Measurements from ENCODE around the gene PISD.

Gene PISD

GRCh38 chr22:31647523-31648320 is 14.3 kb downstream of the PISD start:
- no peaks in the 10 kb centered on the region for H3K27me3 ChIP-seq (ENCODE audit: insufficient read depth, low read depth, severe bottlenecking)
- H3K27ac ChIP-seq, result no peak overlapping the region
- DNase-seq, result no peak
- TF ChIP-seq CTCF (IDR thresholded peaks at IDR 0.05; ENCODE audit: low read depth, low read length), result no peak
- H3K36me3 ChIP-seq, result peaks cover 40% of the 10 kb centered on the region
- H3K9me3 ChIP-seq (ENCODE audit: severe bottlenecking), result no peaks in the 10 kb centered on the region
- no peak overlapping the region for H3K4me3 ChIP-seq (ENCODE audit: low read depth, low read length)

- no peaks in the 10 kb centered on the region for H3K9me3 ChIP-seq (ENCODE audit: severe bottlenecking)
- DNase-seq, result no peak
- no peaks in the 10 kb centered on the region for H3K27me3 ChIP-seq (ENCODE audit: insufficient read depth, low read depth, severe bottlenecking)
- no peak overlapping the region for H3K4me3 ChIP-seq (ENCODE audit: low read depth, low read length)
- no peak overlapping the region for H3K27ac ChIP-seq
- peaks cover 42% of the 10 kb centered on the region for H3K36me3 ChIP-seq
- no peak for TF ChIP-seq CTCF (IDR thresholded peaks at IDR 0.05; ENCODE audit: low read depth, low read length)
Observed at GRCh38 chr22:31647066-31647465, 14.9 kb downstream of the PISD start.

GRCh38 chr22:31646186-31647019 is 15.6 kb downstream of the PISD start:
- H3K27me3 ChIP-seq (ENCODE audit: insufficient read depth, low read depth, severe bottlenecking), result no peaks in the 10 kb centered on the region
- no peaks in the 10 kb centered on the region for H3K9me3 ChIP-seq (ENCODE audit: severe bottlenecking)
- DNase-seq, result no peak
- H3K36me3 ChIP-seq, result peaks cover 43% of the 10 kb centered on the region
- H3K27ac ChIP-seq, result no peak overlapping the region
- no peak overlapping the region for H3K4me3 ChIP-seq (ENCODE audit: low read depth, low read length)
- no peak for TF ChIP-seq CTCF (IDR thresholded peaks at IDR 0.05; ENCODE audit: low read depth, low read length)

- no peak for DNase-seq
- TF ChIP-seq CTCF (IDR thresholded peaks at IDR 0.05; ENCODE audit: low read depth, low read length), result no peak
- Histone ChIP-seq H3K36me3 (peaks cover 6% of the 10 kb centered on the region), H3K9me3 (ENCODE audit: severe bottlenecking) (no peaks in the 10 kb centered on the region), H3K27ac (no peak overlapping the region), H3K4me3 (ENCODE audit: low read depth, low read length) (no peak overlapping the region), H3K27me3 (ENCODE audit: insufficient read depth, low read depth, severe bottlenecking) (no peaks in the 10 kb centered on the region)
Observed at GRCh38 chr22:31639436-31640039, 22.5 kb downstream of the PISD start.

- DNase-seq, result no peak
- Histone ChIP-seq H3K4me3 (ENCODE audit: low read depth, low read length) (no peak overlapping the region), H3K27ac (no peak overlapping the region), H3K9me3 (ENCODE audit: severe bottlenecking) (no peaks in the 10 kb centered on the region), H3K36me3 (peaks cover 5% of the 10 kb centered on the region), H3K27me3 (ENCODE audit: insufficient read depth, low read depth, severe bottlenecking) (no peaks in the 10 kb centered on the region)
- TF ChIP-seq CTCF (IDR thresholded peaks at IDR 0.05; ENCODE audit: low read depth, low read length), result no peak
Observed at GRCh38 chr22:31637891-31638618, 24.0 kb downstream of the PISD start.

All from WERI-Rb-1 (cell line).